ENCODE measurements around the gene SUPT4H1.

Gene SUPT4H1

GRCh38 chr17:58338841-58339754 lies 12.9 kb downstream of the SUPT4H1 start:
- FAIRE-seq: no peak

GRCh38 chr17:58338454-58338840 lies 13.6 kb downstream of the SUPT4H1 start:
- FAIRE-seq: no peak

- no peak for FAIRE-seq
Observed at GRCh38 chr17:58337600-58338453, 14.2 kb downstream of the SUPT4H1 start.

GRCh38 chr17:58337210-58337599 lies 14.8 kb downstream of the SUPT4H1 start:
- FAIRE-seq: no peak

GRCh38 chr17:58336456-58337209 lies 15.4 kb downstream of the SUPT4H1 start:
- FAIRE-seq: no peak

- no peak for FAIRE-seq
Observed at GRCh38 chr17:58335779-58336455, 16.1 kb downstream of the SUPT4H1 start.

GRCh38 chr17:58335061-58335731 lies 16.8 kb downstream of the SUPT4H1 start:
- FAIRE-seq: no peak

- FAIRE-seq: no peak
Observed at GRCh38 chr17:58334661-58335060, 17.3 kb downstream of the SUPT4H1 start.

GRCh38 chr17:58334256-58334655 lies 17.7 kb downstream of the SUPT4H1 start:
- FAIRE-seq: no peak

GRCh38 chr17:58333736-58334207 lies 18.2 kb downstream of the SUPT4H1 start:
- no peak for FAIRE-seq

- no peak for FAIRE-seq
Observed at GRCh38 chr17:58332778-58333735, 18.9 kb downstream of the SUPT4H1 start.

GRCh38 chr17:58331815-58332777 lies 19.9 kb downstream of the SUPT4H1 start:
- no peak for FAIRE-seq

GRCh38 chr17:58330997-58331814 lies 20.8 kb downstream of the SUPT4H1 start:
- no peak for FAIRE-seq

GRCh38 chr17:58330538-58330996 lies 21.4 kb downstream of the SUPT4H1 start:
- no peak for FAIRE-seq

GRCh38 chr17:58329810-58330537 lies 22.0 kb downstream of the SUPT4H1 start:
- FAIRE-seq: no peak

GRCh38 chr17:58329035-58329809 lies 22.8 kb downstream of the SUPT4H1 start:
- no peak for FAIRE-seq

Measured in G401.6 (cell line).